ENCODE data around the gene JPH4.
A peak's percentile ranks its signal among the peaks of the same experiment; 100 is the strongest.

GRCh38 chr14:23562822-23563472, 15.6 kb downstream of the JPH4 start:
- TF ChIP-seq EP300 (IDR thresholded peaks at IDR 0.05; ENCODE audit: low read depth): no peak
- peak; percentile 87 to 97 (median 93) for TF ChIP-seq CTCF (IDR thresholded peaks at IDR 0.05)

All from transverse colon (tissue), 3 donors.